Measurements from ENCODE around the gene GIGYF2. TPM values are rescaled to one million over a fixed set of nuclear protein-coding genes. Genes with fewer than 3 reads are reported as not detected.

Gene GIGYF2
- total RNA-seq, 4 donors from 2014 or later, result 40.8 to 146 (median 76.0) TPM

GRCh38 chr2:232875256-232876121 lies 178.4 kb downstream of the GIGYF2 start:
- peak in 1 of 3 donors; percentile 14 for TF ChIP-seq POLR2AphosphoS5 (IDR thresholded peaks at IDR 0.05)
- no peak for TF ChIP-seq POLR2A (IDR thresholded peaks at IDR 0.05)
- no peaks in the 10 kb centered on the region for H3K9me3 ChIP-seq
- H3K27me3 ChIP-seq, result peaks cover 27% of the 10 kb centered on the region
- H3K4me1 ChIP-seq, result peaks cover 16 to 40% (median 24%) of the 10 kb centered on the region in 4 donors
- 18 to 89% methylated on average over 3 to 33 of the region's 37 CpGs for WGBS, 2 donors (ENCODE audit: low coverage in 1 of 2)
- no peaks in the 10 kb centered on the region for H3K36me3 ChIP-seq
- intact Hi-C loops (cut with DNase I; ENCODE audit: low total_unique reads), result no loop called here
- peak; percentile 45 for DNase-seq
- in situ Hi-C loops (cut with MboI; ENCODE audit: low pct_ligation_motif_present in 1 of 4, low pct_unique_long_range_greater_than_20kb in 1 of 4, low sequenced_read_pairs in 3 of 4), result no loop called here
- peak overlapping the region; percentile 85 to 93 (median 90) for H3K27ac ChIP-seq
- H3K4me3 ChIP-seq, result peak overlapping the region; percentile 31 to 62 (median 50)

- DNase-seq, result peak; percentile 59
- in situ Hi-C loops (cut with MboI; ENCODE audit: low pct_ligation_motif_present in 1 of 4, low pct_unique_long_range_greater_than_20kb in 1 of 4, low sequenced_read_pairs in 3 of 4), result no loop called here
- no peaks in the 10 kb centered on the region for H3K9me3 ChIP-seq
- peak overlapping the region; percentile 31 to 62 (median 50) for H3K4me3 ChIP-seq
- peaks cover 16 to 40% (median 24%) of the 10 kb centered on the region in 4 donors for H3K4me1 ChIP-seq
- H3K36me3 ChIP-seq, result no peaks in the 10 kb centered on the region
- peaks cover 27% of the 10 kb centered on the region for H3K27me3 ChIP-seq
- TF ChIP-seq POLR2AphosphoS5 (IDR thresholded peaks at IDR 0.05) (peak; percentile 26 to 75 (median 63)), POLR2A (IDR thresholded peaks at IDR 0.05) (peak; percentile 64), CTCF (IDR thresholded peaks at IDR 0.05) (peak in 1 of 5 experiments; percentile 11), EP300 (IDR thresholded peaks at IDR 0.05; ENCODE audit: low read depth) (no peak)
- intact Hi-C loops (cut with DNase I; ENCODE audit: low total_unique reads), result no loop called here
- 1% methylated on average over 103 of the region's 119 CpGs; no CpG with 5 or more reads in 1 of the 2 donors for WGBS, 2 donors (ENCODE audit: low coverage in 1 of 2)
- H3K27ac ChIP-seq, result peak overlapping the region; percentile 85 to 93 (median 90)
Measured at GRCh38 chr2:232876161-232876977, 179.2 kb downstream of the GIGYF2 start.

- Histone ChIP-seq H3K36me3 (no peaks in the 10 kb centered on the region), H3K27me3 (peaks cover 27% of the 10 kb centered on the region), H3K9me3 (no peaks in the 10 kb centered on the region), H3K4me3 (peak overlapping the region; percentile 31 to 62 (median 50)), H3K4me1 (peaks cover 16 to 40% (median 24%) of the 10 kb centered on the region in 4 donors), H3K27ac (peak overlapping the region; percentile 85 to 93 (median 90))
- intact Hi-C loops (cut with DNase I; ENCODE audit: low total_unique reads) (no loop called here), in situ Hi-C loops (cut with MboI; ENCODE audit: low pct_ligation_motif_present in 1 of 4, low pct_unique_long_range_greater_than_20kb in 1 of 4, low sequenced_read_pairs in 3 of 4) (no loop called here)
- no peak for TF ChIP-seq EP300 (IDR thresholded peaks at IDR 0.05; ENCODE audit: low read depth)
- peak in 1 of 3 donors; percentile 56 for TF ChIP-seq POLR2AphosphoS5 (IDR thresholded peaks at IDR 0.05)
- TF ChIP-seq POLR2A (IDR thresholded peaks at IDR 0.05), result peak; percentile 28
- no peak for TF ChIP-seq CTCF (IDR thresholded peaks at IDR 0.05)
- DNase-seq, result peak; percentile 39
- WGBS, 2 donors (ENCODE audit: low coverage in 1 of 2), result 20% methylated on average over 1 of the region's 21 CpGs; no CpG with 5 or more reads in 1 of the 2 donors
Measured at GRCh38 chr2:232876978-232877441, 179.9 kb downstream of the GIGYF2 start.

- in situ Hi-C loops (cut with MboI; ENCODE audit: low pct_ligation_motif_present in 1 of 4, low pct_unique_long_range_greater_than_20kb in 1 of 4, low sequenced_read_pairs in 3 of 4), result no loop called here
- peak overlapping the region in 1 of 4 donors; percentile 93 for H3K27ac ChIP-seq
Measured at GRCh38 chr2:232877940-232878511, 180.9 kb downstream of the GIGYF2 start.

More at GRCh38 chr2:232877940-232878511, 180.9 kb downstream of the GIGYF2 start:
- H3K9me3 ChIP-seq, result no peaks in the 10 kb centered on the region
- H3K36me3 ChIP-seq, result no peaks in the 10 kb centered on the region
- DNase-seq, result no peak
- peaks cover 27% of the 10 kb centered on the region for H3K27me3 ChIP-seq
- intact Hi-C loops (cut with DNase I; ENCODE audit: low total_unique reads), result no loop called here
- H3K4me3 ChIP-seq, result no peak overlapping the region
- peaks cover 16 to 38% (median 24%) of the 10 kb centered on the region in 4 donors for H3K4me1 ChIP-seq
- WGBS, 2 donors (ENCODE audit: low coverage in 1 of 2), result 90 to 93% methylated on average over 2 to 12 of the region's 13 CpGs
- TF ChIP-seq EP300 (IDR thresholded peaks at IDR 0.05; ENCODE audit: low read depth) (no peak), CTCF (IDR thresholded peaks at IDR 0.05) (no peak), POLR2AphosphoS5 (IDR thresholded peaks at IDR 0.05) (no peak), POLR2A (IDR thresholded peaks at IDR 0.05) (no peak)

Measured in transverse colon (tissue), 4 donors.